Stimulated activated CD8-positive, alpha-beta memory T cell treated with anti-CD3 and anti-CD28 coated beads, Interleukin-7, amount 100 ng/mL, for 24 hours (primary cell): ENCODE data around the gene PRKN.
"Not testable (repeated sequence)": the region's sequence is repeated elsewhere in the genome, so short reads cannot be mapped to it uniquely, and the experiment has no call there.

Experiments used
- DNase-seq: peaks from one replicate; pipeline ENCODE4 v3.0.0-alpha.2; 2020; ENCODE audit warnings: low read depth

PRKN gene

DNA sequence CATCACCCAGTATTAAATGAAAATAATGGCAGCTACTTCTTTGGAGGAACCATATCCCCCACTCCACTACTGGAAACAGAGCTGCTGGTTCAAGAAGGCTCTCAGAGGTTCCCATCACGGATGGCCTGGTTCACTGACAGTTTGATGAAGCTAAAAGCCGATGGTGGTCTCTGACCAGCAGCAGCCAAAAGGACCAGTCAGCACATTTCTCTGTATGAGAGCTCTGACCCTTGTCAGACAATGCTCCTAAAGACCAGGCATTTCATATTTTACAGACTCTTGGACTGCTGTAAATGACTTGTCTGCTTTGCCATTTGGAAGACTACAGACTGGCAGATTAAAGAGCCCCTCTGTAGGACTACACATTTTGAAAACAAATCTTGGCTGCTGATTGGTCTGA lies 16.6 kb downstream of the PRKN start:
- no peak for DNase-seq

DNA sequence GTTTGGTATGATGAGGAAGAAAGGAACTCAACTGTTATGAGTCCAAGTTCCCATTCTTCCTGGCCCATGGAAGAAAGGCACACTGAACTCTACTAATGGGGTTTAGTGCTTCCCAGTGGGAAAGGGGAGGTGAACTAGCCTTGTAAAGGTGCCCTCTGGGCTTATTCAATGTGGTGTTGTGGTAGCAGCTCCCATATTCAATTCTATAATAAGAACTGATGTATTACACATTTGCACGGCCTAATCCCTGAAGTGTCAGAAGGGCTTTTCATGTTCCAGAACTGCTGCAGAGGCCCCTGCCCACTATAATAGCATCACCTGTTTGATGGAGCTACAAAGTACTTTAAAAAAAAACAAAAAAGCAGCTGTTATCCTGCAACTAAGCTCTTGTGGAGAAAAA lies 17.1 kb downstream of the PRKN start:
- no peak for DNase-seq

DNA sequence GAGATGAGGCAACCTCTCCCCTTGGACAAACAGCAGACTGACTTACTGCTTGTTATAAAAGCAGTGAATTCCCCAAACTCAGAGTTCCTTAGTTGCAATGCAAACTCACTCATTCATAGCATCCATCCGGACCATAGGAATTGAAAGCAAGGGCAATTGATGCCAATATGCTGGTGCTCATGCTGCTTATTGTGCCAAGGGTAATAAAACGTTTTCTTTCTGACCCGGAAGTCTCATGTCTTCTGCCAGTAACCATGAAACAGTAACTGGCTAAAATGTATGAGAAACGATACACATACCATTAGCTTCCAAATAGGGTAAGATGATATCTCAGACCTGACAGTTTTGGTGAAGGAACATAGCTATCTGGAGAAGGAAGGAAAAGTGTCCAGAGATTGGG lies 18.1 kb downstream of the PRKN start:
- no peak for DNase-seq

DNA sequence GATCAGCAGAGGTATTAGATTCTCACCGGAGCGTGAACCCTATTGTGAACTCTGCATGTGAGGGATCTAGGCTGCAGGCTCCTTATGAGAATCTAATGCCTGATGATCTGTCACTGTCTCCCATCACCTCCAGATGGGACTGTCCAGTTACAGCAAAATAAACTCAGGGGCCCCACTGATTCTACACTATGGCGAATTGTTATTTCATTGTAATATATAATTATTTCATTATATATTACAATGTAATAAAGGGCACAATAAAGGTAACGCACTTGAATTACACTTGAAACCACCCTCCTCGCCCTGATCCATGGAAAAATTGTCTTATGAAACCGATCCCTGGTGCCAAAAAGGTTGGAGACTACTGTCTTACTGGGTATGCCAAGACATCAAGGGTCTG lies 18.6 kb downstream of the PRKN start:
- DNase-seq: no peak

DNA sequence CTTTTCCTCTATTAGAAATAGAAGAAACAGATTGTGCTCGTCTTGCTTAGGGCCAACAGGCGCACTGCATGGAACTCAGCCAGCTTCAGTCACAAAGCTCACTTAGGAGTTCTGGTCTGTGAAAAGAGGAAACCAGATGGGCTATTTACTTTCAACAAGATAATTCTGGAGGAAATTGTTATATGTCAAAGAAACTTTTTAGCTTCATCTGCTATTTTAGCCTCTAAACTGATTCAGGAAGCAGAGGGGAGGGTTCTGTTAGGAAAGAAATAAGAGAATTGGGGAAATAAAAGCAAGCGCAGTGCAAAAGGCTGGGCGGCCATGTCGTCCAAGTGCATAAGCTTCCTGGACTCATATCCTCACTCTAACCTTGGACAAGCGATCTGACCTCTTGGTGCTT lies 21.3 kb downstream of the PRKN start:
- no peak for DNase-seq

DNA sequence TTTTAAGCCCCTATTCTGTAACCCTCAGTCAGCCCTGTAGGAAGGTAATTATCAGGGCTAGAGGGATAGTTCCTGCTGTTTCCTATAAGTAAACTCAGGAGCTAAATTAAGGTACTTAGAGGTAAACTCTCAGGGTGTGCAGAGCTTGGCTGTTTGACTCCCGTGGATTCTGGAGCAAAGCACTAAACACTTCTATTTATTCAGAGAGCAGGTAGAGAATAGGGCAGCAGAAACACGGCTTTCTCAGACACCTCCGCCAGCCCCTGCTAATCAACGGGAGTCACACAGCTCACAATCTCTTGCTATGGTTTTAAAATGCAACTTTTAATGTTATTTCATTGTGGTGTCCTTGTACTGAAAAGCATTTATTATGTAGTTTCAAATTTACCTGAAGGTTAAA lies 21.8 kb downstream of the PRKN start:
- DNase-seq: no peak

DNA sequence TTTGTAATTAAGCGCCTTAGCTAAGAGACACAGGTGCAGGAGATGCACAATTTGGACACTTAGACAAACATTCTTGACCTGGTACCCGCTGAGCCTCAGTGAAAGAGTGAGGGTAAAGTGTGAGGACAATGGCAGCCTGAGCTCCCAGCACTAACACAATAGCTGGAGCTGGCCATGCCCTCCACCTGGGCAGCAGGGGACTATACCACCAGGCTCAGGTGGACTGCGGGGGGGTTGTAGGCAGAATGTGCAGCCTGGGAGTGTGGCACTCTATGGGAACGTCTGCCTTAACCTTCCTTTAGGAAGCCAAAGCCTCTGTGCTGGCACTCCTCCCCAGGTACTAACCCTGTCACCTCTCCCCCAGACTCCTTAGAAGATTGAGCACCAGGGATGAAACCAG lies 23.6 kb downstream of the PRKN start:
- DNase-seq: no peak

DNA sequence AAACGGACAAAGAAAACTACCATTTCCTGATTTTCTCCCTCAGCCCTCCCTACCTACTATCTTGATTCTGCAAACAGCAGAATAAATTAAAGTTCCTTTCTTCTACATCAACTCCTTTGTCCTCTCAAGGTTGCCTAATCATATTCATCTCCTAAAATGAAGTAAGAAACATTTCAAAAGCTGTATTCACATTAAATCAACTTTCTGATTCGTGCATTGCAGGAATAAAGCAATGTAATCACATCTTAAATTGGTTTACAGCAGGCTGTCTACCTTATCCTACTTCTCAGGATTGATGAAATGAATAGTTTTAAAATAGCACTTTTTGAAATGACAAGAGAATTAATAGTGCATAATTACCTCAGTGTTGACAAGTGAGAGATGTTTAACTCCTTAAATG lies 25.1 kb downstream of the PRKN start:
- no peak for DNase-seq

DNA sequence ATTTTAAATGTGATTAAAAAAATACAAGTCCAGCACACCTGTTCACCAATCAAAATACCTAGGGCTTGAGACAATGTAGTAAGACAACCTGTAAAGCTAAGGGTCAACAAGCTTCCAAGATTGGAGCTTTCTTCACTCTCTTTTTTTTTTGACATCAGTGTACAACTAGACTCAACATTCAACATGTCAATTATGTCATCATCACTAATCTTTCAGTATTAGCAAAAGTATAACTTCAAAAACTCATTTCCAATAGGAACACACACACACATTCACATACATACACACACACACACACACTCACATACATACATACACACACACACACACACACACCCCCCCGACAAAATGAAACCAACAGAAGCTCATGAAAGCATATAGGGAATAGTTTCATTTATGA lies 26.0 kb downstream of the PRKN start:
- DNase-seq: no peak

DNA sequence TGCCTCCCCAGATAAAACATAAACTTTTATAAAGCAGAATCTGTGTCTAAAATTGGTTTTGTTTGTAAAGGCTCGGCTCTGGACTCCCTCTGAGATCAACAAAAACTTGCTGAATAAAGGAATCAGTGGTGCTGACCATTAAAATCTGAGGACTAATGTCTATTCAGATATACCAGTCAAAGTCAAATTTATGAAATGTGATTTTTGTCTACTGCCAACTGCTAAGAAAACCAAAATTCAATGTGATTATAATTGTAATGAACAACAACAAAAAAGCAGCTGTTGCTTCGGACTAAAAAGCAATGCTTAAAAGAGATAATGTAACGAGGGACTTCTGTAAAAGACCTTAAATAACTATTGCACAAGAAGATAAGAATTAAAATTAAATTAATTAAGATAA lies 26.6 kb downstream of the PRKN start:
- DNase-seq: no peak

DNA sequence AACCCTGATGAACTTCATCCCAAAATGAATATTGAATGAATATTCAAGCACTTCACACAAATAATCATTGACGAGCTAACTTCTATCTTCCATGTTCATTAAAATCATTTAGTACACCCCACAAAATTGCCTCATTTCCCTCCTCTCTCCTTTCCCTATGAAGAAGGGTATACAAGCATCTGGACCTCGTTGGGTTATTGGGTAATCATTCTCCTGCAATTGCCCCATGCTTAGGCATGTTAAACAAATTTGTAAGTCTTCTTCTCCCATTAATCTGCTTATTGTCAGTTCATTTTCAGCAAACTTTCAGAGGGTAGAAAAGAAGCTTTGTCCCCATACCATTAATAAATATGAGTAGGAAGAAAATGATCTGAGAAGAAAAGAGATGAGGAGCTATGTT lies 27.6 kb downstream of the PRKN start:
- no peak for DNase-seq

DNA sequence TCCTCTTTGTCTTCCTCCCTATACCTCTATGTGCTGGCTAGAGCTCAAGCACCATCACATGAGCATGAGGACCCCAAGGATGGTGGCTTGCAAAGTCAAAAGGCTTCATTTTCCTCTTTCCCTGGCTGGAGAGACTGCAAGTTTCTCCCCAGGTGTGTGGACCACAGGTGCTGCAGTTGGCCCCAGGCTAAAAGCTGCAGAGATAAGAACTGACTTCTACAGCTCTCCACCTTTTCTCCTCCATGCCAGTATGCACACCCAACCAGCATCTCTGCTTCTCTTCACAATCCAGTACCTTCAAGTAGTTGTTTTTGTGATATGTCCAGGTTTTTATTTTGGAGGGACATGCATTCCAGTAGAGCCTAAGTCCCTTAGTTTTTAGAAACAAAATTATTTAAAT lies 29.1 kb downstream of the PRKN start:
- DNase-seq: no peak

DNA sequence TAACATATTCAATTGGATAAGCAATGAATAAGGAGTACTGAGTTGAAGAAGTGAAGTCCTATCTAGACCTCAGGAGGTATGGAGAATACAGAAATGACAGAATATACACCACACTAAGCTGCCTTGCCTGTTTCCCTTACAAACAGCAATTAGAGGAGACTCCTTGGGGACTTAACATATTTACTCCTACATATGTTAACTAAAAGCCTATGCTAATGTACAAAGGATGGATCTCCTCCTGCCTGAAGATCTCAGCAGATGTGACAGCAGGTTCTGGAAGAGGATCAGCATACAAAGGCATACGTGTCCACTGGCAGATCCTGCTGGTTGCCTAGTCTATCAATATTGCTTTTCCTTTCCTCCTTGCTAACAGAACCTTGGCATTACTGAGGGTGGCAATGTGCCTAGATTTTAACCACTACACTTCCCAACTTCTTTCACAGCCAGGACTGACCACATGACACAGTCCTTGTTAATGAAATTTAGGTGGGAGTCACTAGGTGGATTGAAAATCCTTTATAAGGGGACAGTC lies 29.6 kb downstream of the PRKN start:
- no peak for DNase-seq

DNA sequence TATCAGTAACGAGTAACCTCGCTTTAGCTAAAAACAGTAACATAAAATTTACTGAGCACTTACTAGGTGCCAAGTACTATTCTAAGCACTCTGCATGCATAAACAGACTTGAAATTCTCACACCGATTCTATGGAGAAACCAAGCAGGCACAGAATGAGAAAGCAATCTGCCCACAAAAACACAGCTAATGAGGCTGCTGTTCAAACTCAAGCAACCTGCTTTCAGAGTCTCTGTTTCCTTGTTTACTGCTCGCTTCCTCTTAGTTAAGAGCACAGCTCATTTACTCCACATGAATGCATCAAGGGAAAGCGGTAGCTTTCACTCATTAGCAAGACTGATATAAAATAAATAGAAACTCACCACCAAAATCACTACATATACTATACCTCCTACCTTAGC lies 37.4 kb downstream of the PRKN start:
- no peak for DNase-seq

DNA sequence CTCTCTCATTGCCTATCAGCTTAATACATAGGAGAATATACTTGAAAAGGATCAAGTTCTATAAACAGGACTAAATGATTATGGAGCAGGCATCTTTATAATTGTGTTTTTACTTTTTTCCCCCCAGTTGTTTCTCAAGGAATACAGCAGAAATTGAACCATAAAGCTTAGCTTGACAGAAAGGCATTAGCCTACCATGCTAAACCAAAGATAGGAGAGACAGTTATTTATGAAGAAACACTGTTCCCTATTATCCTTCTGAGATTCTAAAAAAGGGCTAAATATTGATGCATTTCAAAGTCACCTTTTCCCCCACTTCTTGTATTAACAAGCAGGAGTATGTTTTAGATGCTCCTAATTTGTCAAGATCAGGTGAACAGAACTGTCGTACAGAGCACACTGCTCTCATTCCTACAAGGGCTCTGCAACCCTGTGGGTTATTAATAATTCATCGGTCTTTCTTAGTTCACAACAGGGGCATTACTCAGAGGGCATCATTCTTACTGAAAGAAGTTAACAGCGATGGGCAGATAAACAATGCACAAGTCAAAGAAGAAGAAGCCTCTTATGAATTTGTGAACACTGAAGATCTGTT lies 38.7 kb downstream of the PRKN start:
- DNase-seq: no peak

DNA sequence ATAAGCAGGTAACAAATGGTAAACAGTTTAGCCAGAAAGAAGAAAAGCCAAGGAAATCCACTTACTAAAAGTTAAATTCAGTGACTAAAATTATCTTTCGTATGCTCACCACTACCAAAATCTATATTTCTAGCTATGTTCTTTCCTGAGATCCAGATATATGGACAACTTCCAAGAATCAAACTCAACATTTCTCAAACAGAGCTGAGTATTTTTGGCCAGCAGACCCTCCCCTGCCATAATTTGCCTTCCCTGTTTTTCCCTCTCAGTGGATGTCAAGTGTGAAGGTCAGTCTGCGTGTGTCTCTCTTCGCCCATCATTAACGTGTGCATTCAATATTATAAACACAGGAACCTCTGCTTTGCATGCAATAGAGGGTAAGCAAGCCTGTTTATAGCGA lies 42.0 kb downstream of the PRKN start:
- DNase-seq: no peak

DNA sequence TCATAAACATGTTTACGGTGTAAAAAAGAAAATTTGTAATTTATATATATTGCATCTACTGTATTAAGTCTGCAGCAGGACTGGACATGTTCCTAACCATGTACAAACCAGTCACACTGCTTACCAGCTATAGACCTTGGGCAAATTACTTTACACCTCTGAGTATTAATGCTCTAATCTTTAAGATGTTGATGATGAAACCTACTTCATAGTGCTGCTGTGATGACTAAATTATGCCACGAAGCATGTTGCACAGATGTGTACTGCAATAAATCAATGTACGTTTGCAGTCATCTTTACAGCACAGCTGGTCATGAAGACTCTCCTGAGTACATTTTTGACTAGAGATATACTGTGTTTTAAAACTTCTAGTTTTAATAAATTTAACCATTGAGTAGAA lies 42.6 kb downstream of the PRKN start:
- no peak for DNase-seq

DNA sequence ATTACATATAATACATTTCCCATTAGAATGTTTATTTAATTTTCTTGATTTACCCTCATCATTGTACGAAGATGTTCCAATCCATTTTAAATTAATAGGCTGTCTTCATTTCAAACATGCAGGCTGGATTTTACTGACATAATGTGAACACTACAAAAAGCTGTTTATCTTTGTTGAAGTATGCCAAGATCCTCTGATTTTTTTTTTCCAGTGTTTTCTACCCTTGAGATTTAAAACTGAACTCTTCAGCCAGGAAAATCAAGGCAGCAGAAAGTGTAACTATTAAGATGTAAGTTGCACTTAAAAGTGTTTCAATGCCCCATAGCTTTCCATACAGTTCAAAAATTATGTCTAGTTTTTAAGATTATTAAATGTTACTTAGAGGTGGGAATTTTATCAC lies 43.5 kb downstream of the PRKN start:
- no peak for DNase-seq

DNA sequence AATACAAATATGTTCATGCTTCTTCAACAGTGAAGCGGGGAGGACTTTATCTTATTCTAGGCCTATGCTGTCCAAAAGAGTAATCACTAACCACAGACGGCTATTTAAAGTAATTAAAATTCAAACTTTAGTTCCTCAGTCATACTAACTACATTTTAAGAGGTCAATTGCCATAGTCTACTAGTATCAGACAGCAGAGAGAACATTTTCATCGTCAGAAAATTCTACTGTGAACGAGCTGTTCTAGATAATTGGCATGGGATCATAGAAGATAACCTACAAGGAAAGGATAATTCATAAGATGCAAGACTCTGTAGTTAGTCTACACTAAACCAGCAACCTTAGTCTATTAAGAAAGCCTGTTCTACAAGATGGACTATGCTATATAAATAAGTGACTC lies 44.4 kb downstream of the PRKN start:
- DNase-seq: no peak

DNA sequence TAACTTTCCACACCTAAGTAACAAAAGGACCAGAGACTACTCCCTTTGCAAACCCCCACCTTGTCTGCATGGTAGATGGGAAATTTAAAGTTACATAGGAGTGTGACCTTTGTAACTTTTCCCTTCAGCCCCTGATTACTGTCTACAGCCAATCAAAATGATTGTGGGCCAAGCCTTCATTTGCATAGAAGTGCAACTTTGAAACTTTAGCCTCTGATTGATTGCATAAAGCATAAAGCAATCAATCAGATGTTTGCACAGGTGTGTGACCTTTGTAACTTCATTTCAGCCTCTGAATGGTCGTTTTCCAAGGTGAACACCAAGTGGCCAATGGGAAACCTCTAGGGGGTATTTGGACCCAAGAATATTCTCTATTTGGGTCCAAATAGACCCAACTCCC lies 46.1 kb downstream of the PRKN start:
- DNase-seq: no peak

DNA sequence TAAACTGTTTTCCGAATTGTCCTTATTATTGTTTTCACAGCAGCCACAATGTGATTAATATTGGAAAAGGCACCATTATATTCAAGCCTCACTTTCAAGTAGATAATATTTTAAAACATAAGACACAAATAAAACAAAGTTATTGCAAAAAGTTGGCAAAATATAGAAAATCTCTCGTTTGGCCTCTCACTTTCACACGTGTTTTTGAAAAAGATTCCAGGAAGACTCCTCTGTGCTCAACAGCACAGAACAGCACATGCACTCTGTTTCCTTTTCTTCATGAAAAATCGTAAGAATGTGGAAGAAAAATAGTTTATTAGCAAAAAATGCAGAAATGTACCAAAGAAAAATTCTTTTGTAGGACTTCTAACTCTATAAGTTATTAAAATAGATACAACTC lies 46.7 kb downstream of the PRKN start:
- DNase-seq: no peak

DNA sequence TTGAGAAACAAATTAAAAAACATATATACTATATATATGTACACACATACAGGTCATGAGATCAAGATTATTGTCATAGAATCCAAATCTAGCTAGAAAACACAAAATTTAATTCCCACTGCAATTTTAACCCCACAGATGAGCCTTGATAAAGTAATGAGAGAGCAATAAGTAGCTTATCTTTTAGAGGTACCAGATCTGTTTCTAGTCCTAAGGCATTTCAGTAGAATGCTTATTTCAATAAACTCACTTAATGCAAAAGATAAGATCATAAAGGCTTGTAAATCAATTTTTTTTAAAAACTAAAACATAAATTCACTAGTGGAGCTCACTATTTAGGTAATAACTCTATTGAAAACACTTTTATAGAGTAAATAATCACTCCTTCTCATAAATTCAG lies 47.2 kb downstream of the PRKN start:
- no peak for DNase-seq

DNA sequence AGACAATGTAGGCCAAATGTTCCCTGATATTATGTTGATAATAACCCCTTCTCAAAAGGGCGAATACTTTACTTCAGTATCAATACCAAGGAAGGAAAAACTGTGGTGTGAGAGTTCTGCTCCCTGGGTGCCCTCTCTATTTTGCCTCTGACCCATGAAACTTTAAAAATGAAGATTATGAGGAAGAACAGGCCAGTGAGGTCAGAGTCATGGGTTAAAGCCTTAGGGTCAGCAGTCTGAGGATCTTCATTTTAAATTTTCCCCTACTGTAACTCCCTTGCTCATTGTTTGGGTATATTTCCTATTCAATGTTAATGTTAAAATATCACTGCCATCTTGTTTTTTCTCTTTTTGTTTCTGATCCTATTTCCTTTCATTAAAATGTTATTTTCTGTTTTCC lies 47.9 kb downstream of the PRKN start:
- no peak for DNase-seq

DNA sequence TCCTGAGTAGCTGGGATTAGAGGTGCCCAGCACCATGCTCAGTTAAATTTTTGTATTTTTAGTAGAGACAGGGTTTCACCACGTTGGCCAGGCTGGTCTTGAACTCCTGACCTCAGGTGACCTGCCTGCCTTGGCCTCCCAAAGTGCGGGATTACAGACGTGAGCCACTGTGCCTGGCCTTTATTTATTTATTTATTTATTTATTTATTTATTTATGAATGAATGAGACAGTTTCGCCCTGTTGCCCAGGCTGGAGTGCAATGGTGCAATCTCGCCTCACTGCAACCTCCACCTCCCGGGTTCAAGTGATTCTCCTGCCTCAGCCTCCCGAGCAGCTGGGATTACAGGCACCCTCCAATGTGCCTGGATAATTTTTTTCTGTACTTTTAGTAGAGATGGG lies 48.7 kb downstream of the PRKN start:
- not testable (repeated sequence) for DNase-seq

DNA sequence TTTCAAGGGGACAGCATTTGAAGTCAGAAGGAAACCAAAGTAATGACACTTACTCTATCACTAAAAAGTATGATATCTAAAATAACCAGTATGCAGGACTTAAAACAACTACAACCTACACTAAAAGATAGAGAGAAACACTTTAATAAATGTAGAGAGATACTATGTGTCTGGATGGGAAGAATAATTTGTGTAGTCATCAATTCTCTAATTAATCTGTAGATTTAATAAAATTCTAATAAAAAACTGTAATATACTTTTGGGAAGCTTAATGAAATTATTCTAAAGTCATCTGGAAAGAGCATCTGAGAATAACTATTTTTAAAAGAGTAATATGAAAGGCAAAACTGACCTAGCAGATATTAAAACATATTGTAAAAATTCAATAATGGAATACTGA lies 52.1 kb downstream of the PRKN start:
- DNase-seq: no peak
